RWPE1 (cell line): Measurements from ENCODE around the gene RBL1.
A peak's percentile ranks its signal among the peaks of the same experiment; 100 is the strongest.
"Not testable (repeated sequence)": the region's sequence is repeated elsewhere in the genome, so short reads cannot be mapped to it uniquely, and the experiment has no call there.

Experiments
- CTCF ChIA-PET: fragments of 350-600 bp; sonication (Branson Sonifier 250); formaldehyde crosslinking; extraction: SDS; loops from one replicate; lab custom pipeline; 2021; lab: Yijun Ruan, JAX
- POLR2A ChIA-PET: fragments of 400-600 bp; formaldehyde crosslinking; extraction: SDS; loops from one replicate; lab custom pipeline; 2020; ENCODE audit warnings: antibody characterized with exemption; ENCODE audit not compliant: low non-redundant PET; lab: Yijun Ruan, JAX
- DNase-seq: peaks from one replicate; pipeline ENCODE4 v3.0.0; 2012; ENCODE audit warnings: low spot score
- H3K27ac ChIP-seq: fragments of 450-650 bp; 2 replicates; pipeline ENCODE4 v1.5.1; 2017
- TF ChIP-seq, protein P1 (sequence below): fragments of 450-650 bp; conservative IDR thresholded peaks from 2 replicates; pipeline ENCODE4 v1.5.1; 2017; ENCODE audit warnings: low read depth, mild to moderate bottlenecking

The RBL1 gene

DNA sequence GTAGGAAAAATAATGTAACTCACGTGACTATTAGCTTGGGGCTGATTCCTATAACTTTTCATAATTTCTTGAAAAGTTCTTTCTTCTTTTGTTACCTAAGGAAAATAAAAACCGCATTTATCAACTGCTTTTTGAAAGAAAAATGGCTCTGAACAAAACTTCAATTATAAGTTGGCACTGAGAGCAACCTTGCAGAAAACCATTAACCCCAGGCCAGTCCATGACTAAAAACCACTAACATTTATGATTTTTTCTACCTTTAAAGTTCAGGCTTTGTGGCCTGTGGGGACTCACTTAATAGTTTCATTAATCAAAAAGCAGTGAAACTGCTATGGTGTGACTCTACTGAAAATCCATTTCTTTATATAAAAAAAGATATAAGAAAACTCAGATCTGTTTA lies 75.2 kb downstream of the RBL1 start:
- no peak for DNase-seq
- TF ChIP-seq, protein P1, sequence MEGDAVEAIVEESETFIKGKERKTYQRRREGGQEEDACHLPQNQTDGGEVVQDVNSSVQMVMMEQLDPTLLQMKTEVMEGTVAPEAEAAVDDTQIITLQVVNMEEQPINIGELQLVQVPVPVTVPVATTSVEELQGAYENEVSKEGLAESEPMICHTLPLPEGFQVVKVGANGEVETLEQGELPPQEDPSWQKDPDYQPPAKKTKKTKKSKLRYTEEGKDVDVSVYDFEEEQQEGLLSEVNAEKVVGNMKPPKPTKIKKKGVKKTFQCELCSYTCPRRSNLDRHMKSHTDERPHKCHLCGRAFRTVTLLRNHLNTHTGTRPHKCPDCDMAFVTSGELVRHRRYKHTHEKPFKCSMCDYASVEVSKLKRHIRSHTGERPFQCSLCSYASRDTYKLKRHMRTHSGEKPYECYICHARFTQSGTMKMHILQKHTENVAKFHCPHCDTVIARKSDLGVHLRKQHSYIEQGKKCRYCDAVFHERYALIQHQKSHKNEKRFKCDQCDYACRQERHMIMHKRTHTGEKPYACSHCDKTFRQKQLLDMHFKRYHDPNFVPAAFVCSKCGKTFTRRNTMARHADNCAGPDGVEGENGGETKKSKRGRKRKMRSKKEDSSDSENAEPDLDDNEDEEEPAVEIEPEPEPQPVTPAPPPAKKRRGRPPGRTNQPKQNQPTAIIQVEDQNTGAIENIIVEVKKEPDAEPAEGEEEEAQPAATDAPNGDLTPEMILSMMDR: no peak
- ChIA-PET CTCF (interaction anchor here (0.6 kb wide), 1 partner anchor 36 kb away, joined by 4 read pairs; no protein-coding TSS in a partner anchor), POLR2A (no interaction called here)
- H3K27ac ChIP-seq: no peak overlapping the region

DNA sequence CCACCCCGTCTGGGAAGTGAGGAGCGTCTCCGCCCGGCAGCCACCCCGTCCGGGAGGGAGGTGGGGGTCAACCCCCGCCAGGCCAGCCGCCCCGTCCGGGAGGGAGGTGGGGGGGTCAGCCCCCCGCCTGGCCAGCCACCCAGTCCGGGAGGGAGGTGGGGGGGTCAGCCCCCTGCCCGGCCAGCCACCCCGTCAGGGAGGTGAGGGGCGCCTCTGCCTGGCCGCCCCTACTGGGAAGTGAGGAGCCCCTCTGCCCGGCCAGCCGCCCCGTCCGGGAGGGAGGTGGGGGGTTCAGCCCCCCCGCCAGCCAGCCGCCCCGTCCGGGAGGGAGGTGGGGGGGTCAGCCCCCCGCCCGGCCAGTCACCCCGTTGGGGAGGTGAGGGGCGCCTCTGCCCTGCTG lies 83.2 kb downstream of the RBL1 start:
- DNase-seq, H3K27ac ChIP-seq, CTCF ChIA-PET, POLR2A ChIA-PET: not testable (repeated sequence)

- POLR2A ChIA-PET: interaction anchor here (0.6 kb wide), 1 partner anchor 13 kb away, joined by 3 read pairs; no protein-coding TSS in a partner anchor
- CTCF ChIA-PET: interaction anchor here (0.6 kb wide), 1 partner anchor 59 kb away, joined by 3 read pairs; no protein-coding TSS in a partner anchor
- peak overlapping the region; percentile 4; the same call in 1 of the 2 replicates for H3K27ac ChIP-seq
- not testable (repeated sequence) for DNase-seq
Observed at GRCh38 chr20:37011858-37012257, 83.9 kb downstream of the RBL1 start.

DNA sequence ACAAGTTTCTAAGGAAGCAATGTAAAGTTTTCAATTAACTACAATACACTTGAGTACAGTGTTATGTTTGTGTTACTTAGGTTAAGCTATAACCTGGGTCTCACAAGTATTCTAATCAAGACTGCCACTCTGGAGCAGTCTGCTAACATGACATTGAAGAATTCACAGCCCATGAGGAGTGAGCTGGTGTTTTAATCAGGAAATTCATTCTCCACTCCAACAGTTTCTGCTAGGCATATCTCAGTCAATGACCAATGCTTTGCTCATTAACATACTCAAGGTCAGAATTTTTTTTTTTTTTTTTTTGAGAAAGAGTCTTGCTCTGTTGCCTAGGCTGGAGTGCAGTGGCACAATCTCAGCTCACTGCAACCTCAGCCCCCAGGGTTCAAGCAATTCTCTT lies 84.7 kb downstream of the RBL1 start:
- CTCF ChIA-PET: interaction anchor here (0.6 kb wide), 1 partner anchor 14 kb away, joined by 3 read pairs; no protein-coding TSS in a partner anchor
- H3K27ac ChIP-seq: no peak overlapping the region
- POLR2A ChIA-PET: interaction anchor here (0.6 kb wide), 1 partner anchor 13 kb away, joined by 3 read pairs; no protein-coding TSS in a partner anchor
- TF ChIP-seq, protein P1: no peak
- no peak for DNase-seq

- peak; percentile 26 for DNase-seq
- ChIA-PET POLR2A (interaction anchor here (0.6 kb wide), 1 partner anchor 337 kb away, joined by 10 read pairs; no protein-coding TSS in a partner anchor), CTCF (interaction anchor here (0.6 kb wide), 2 partner anchors 637 to 759 kb away, joined by 3 to 4 read pairs; no protein-coding TSS in a partner anchor)
- TF ChIP-seq, protein P1: no peak
- no peak overlapping the region for H3K27ac ChIP-seq
Observed at GRCh38 chr20:37007898-37008649, 87.7 kb downstream of the RBL1 start.

DNA sequence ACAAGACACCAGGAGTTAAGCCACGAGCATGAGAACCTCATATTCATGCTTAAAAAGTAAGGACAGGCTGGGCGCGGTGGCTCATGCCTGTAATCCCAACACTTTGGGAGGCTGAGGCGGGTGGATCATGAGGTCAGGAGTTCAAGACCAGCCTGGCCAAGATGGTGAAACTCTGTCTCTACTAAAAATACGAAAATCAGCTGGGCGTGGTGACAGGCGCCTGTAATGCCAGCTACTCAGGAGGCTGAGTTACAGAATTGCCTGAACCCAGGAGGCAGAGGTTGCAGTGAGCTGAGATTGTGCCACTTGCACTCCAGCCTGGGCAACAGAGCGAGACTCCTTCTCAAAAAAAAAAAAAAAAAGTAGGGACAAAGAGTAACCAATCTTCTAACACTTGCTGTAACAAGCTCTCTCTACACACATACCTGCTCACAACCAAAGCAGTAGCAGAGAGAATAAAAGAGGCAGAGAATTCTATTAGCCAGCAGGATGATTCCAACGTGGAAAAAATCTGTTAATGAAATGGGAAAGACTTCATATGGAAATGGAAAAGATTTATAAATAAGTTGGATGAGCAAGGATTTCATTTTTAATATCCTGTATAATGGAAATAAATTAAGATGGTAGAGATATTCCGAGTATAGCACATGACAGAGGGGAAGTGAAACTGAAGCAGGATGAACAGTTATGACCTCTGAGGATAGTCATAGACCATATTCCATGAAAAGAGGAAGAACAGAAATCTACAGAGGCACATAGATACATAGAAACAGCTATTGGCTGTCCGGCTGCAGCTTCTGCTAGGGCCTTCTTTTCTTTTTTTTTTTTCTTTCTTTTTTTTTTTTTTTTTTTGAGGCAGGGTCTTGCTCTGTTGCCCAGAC lies 90.5 kb downstream of the RBL1 start:
- not testable (repeated sequence) for H3K27ac ChIP-seq, DNase-seq
- ChIA-PET POLR2A (interaction anchor here (0.8 kb wide), 1 partner anchor 666 kb away, joined by 3 read pairs; no protein-coding TSS in a partner anchor), CTCF (interaction anchor here (0.6 kb wide), 1 partner anchor 59 kb away, joined by 5 read pairs; no protein-coding TSS in a partner anchor)

DNA sequence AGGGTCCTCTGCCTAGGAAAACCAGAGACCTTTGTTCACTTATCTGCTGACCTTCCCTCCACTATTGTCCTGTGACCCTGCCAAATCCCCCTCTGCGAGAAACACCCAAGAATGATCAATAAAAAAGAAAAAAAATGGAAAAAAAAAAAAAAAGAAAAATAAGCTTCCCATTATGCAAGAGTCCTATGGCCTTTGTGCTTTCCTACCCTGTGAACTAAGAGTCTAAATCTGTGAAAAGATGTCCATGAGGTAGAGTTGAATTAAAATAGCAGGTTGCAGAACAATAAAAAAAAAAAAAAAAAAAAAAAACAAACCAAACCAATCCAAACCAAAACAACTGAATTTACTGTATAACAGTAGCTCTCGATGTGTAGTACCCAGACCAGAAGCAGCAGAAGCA lies 94.2 kb downstream of the RBL1 start:
- not testable (repeated sequence) for DNase-seq, H3K27ac ChIP-seq
- CTCF ChIA-PET: interaction anchor here (0.6 kb wide), 1 partner anchor 8 kb away, joined by 3 read pairs; no protein-coding TSS in a partner anchor
- POLR2A ChIA-PET: interaction anchor here (0.7 kb wide), 1 partner anchor 11 kb away, joined by 3 read pairs; no protein-coding TSS in a partner anchor

- DNase-seq, CTCF ChIA-PET, H3K27ac ChIP-seq, POLR2A ChIA-PET: not testable (repeated sequence)
Observed at GRCh38 chr20:37000171-37000570, 95.6 kb downstream of the RBL1 start.
